Stomach smooth muscle (tissue), 2 donors: ENCODE data around the gene SLC22A7.
A peak's percentile ranks its signal among the peaks of the same experiment; 100 is the strongest.

Experiments used
- H3K27ac ChIP-seq: one replicate; pipeline ENCODE4 v1.7.0; 2013; ENCODE audit warnings: mild to moderate bottlenecking, low read length, inconsistent platforms
- H3K27me3 ChIP-seq, 2 donors: one replicate each; pipeline ENCODE4 v1.7.0; 2013; ENCODE audit warnings: low read length in 2 of 2; ENCODE audit not compliant: insufficient read depth in 2 of 2, control insufficient read depth in 1 of 2
- H3K36me3 ChIP-seq, 2 donors: one replicate each; pipeline ENCODE4 v1.7.0; 2013; ENCODE audit warnings: low read length in 2 of 2; ENCODE audit not compliant: control insufficient read depth in 2 of 2, insufficient read depth in 2 of 2
- H3K4me1 ChIP-seq: one replicate; pipeline ENCODE4 v1.7.0; 2013; ENCODE audit warnings: low read length; ENCODE audit not compliant: control insufficient read depth, insufficient read depth
- H3K4me3 ChIP-seq, 2 donors: one replicate each; pipeline ENCODE4 v1.7.0; 2013; ENCODE audit warnings: low read length in 2 of 2
- H3K9ac ChIP-seq, 2 donors: one replicate each; pipeline ENCODE4 v1.7.0; 2013; ENCODE audit warnings: low read length in 2 of 2, mild to moderate bottlenecking in 1 of 2
- H3K9me3 ChIP-seq, 2 donors: one replicate each; pipeline ENCODE4 v1.7.0; 2013; ENCODE audit warnings: low read length in 2 of 2; ENCODE audit not compliant: control insufficient read depth in 2 of 2
- donor health status: healthy.
- donor health status: Pancreatic carcinoma.

SLC22A7 gene

DNA sequence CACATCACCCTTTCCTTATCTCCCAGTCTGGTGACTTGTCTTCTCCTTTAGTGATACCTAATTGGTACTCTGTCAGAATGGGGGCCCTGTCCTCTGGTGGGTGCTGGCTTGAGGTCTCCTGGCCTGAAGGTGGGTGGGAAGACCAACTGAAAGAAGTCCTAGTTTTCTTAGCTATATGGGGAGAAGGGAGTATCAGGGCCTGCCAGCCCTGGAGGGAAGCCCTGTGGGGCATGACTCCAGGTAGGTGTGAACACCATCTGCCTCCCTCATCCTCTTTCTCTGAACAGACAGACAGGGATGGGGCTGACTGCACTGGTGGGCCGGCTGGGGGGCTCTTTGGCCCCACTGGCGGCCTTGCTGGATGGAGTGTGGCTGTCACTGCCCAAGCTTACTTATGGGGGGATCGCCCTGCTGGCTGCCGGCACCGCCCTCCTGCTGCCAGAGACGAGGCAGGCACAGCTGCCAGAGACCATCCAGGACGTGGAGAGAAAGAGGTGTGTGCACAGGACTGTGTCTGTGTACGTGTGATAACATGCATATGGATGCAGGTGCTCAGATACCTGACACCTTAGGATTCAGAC is 5.8 kb downstream of the SLC22A7 start:
- Histone ChIP-seq H3K9ac (no peak overlapping the region), H3K27ac (no peak overlapping the region), H3K36me3 (no peaks in the 10 kb centered on the region), H3K27me3 (peaks cover 23 to 28% of the 10 kb centered on the region in 2 donors), H3K9me3 (no peaks in the 10 kb centered on the region), H3K4me1 (peaks cover 8% of the 10 kb centered on the region), H3K4me3 (no peak overlapping the region)

DNA sequence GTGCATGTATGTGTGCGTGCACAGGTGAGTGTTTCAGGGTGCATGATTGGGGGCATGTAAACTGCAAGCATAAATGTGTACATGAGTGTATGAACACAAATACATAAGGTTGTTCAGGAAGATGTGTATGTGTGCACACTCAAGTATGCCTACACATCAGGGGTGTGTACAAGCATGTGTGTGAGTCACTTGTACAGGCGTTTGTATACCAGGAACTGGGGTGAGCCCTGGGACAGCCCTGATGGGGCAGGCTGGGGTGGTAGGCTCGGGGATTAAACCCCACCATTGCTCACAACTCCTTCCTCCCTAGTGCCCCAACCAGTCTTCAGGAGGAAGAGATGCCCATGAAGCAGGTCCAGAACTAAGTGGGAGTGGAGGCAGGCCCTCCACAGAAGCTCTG is 6.3 kb downstream of the SLC22A7 start:
- Histone ChIP-seq H3K27me3 (peaks cover 20 to 29% of the 10 kb centered on the region in 2 donors), H3K4me3 (no peak overlapping the region), H3K9me3 (no peaks in the 10 kb centered on the region), H3K4me1 (peaks cover 8% of the 10 kb centered on the region), H3K27ac (no peak overlapping the region), H3K9ac (no peak overlapping the region), H3K36me3 (no peaks in the 10 kb centered on the region)

DNA sequence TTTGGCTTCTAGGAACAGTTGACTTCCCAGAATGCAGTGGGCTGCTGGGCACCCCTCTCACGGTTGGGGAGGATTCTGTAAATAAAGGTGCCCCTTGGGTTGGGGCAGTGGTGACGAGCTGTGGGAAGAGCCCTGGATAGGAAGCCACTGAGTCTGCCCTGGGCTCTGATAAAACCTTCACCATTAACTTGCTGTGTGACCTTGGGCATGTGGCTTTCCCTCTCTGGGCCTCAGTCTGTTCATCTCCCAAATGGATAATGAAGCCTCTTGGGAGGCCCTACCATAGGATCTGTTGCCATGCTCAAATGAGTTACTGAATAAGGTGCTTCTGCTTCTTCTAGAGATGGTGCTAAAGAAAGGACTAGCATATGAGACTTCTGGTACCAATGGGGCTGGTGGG is 6.8 kb downstream of the SLC22A7 start:
- Histone ChIP-seq H3K4me3 (no peak overlapping the region), H3K4me1 (peaks cover 8% of the 10 kb centered on the region), H3K9ac (no peak overlapping the region), H3K9me3 (no peaks in the 10 kb centered on the region), H3K27me3 (peaks cover 16 to 25% of the 10 kb centered on the region in 2 donors), H3K27ac (no peak overlapping the region), H3K36me3 (no peaks in the 10 kb centered on the region)

DNA sequence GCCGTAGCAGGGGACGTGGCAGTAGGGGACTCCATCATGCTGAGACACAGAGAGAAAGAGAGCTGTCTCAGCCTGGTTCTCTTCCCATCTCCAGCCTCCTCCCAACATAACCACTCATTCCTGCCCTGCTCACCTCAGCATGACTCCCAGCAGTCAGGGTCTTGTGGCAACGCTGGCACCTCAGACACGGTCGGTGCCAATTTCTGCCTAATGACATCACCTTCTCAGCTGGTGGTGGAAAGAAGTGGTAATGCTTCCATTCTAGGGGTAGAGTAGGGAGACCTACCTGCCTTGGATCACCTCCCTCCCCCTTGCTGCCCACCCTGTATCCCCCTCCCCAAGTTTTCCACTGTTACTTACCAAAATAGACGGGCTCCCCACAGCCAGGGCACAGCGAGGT is 8.0 kb downstream of the SLC22A7 start:
- Histone ChIP-seq H3K9me3 (no peaks in the 10 kb centered on the region), H3K27ac (no peak overlapping the region), H3K27me3 (peaks cover 13 to 23% of the 10 kb centered on the region in 2 donors), H3K4me3 (no peak overlapping the region), H3K36me3 (no peaks in the 10 kb centered on the region), H3K4me1 (peaks cover 8% of the 10 kb centered on the region), H3K9ac (no peak overlapping the region)

DNA sequence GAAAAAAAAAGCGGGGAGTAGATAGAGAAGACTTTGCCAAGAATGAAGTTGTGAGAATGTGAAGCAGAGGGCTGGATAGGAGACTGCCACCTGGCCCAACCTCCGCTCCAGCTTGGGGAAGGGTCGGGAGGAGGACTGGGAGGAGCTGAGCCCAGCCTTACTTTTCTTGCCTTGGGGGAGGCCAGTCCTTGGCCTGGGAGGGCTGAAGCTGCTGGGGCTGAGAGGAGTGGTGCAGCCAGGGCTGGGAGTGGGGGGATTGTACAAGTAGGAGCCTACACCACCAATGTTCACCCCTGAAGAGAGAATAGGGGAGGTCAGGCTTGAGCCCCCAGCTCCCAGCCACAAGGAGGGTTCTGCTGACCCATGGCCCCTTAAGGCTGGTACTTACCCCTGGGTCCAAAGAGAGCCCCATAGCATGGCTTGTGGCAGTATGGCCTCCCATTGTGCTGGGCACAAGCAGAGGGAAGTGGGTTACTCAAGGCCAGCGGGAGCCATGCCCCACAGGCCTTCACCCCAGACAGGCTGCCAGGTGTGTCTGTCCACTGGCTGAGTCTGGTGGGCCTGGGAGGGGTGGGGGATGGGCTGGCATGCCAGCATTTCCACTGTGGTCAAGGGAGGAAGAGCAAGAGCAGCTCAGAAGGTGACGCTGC is 9.5 kb downstream of the SLC22A7 start:
- Histone ChIP-seq H3K9me3 (no peaks in the 10 kb centered on the region), H3K36me3 (no peaks in the 10 kb centered on the region), H3K9ac (no peak overlapping the region), H3K27me3 (peaks cover 13 to 18% of the 10 kb centered on the region in 2 donors), H3K4me1 (peaks cover 8% of the 10 kb centered on the region), H3K27ac (no peak overlapping the region), H3K4me3 (no peak overlapping the region)

DNA sequence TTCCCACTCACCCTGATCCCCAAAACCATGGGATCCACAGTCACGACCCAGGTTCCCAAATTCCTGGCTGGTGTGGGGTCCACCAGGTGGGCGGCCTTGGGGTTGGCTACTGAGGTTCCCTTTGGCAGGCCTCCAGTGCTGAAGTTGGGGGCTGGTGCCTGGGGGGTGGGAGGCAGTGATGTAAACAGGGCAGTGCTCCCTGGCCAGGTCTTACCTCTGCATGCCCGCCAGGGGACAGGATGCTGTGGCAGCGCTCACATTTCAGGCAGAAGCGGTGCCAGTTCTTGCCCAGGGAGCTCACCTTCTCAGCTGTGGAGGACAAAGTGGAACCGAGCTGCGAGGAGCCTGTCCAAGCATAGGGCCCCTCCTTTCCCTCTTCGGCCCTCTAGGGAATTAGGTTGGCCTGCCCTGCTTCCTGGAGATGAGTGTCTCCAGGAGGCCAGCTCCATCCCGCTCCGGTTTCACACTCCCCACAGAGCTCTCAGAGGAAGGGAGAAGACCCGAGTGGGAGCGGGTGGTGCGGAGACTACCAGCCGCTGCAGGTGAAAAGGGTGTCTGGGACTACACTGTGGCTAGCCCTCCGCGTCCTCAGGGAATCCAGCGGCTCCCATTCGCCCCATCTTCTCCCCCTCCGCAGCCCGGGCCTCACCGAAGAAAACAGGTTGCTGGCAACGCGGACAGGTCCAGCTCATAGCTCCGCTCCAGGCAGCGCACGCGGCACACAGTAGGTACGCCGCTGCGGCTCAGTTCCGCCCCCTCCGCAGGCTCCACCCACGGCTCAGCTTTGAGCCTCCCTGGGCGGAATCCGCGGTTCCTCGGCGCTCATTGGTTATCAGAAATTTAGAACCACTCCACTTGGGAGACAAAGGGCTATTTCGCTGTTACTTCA is 10.3 kb downstream of the SLC22A7 start, which contains the start of gene CRIP3:
TSS of gene CRIP3 (minus strand) at position 726 of the 889 bp plus-strand sequence. CDS start at position 692, 34 bp downstream.
- H3K27me3 ChIP-seq, result peaks cover 13 to 18% of the 10 kb centered on the region in 2 donors
- H3K4me3 ChIP-seq, result peak within 1 kb of the TSS; percentile 32 to 68
- no peaks in the 10 kb centered on the region for H3K9me3 ChIP-seq
- no peaks in the 10 kb centered on the region for H3K36me3 ChIP-seq
- no peak within 1 kb of the TSS for H3K9ac ChIP-seq
- H3K4me1 ChIP-seq, result peaks cover 8% of the 10 kb centered on the region
- H3K27ac ChIP-seq, result no peak within 1 kb of the TSS

DNA sequence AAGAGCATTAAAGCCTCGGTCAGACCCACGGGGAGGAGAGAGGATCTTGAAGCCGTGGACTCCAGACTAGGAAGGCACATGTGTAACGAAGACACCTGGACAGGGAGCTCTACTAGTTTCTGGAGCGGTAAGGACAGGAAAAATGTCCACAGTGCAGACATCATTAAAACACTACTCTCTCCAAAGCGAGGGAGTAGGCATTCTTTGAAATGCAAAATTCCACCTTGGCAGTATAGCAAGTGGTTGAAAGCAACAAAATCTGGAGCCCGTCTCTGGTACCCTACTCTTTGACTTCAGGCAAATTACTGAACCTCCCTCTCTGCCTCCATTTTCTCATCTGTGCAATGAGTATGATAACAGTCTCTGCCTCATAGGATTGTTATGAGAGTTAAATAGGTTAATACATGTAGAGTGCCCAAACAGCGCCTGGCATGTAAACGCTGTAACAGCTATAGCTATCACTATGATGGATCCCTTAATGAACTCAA is 11.0 kb downstream of the SLC22A7 start:
- H3K9me3 ChIP-seq, result no peaks in the 10 kb centered on the region
- peaks cover 13 to 16% of the 10 kb centered on the region in 2 donors for H3K27me3 ChIP-seq
- H3K36me3 ChIP-seq, result no peaks in the 10 kb centered on the region
- no peak overlapping the region for H3K9ac ChIP-seq
- peak overlapping the region; percentile 32 to 68 for H3K4me3 ChIP-seq
- peaks cover 8% of the 10 kb centered on the region for H3K4me1 ChIP-seq
- H3K27ac ChIP-seq, result no peak overlapping the region

DNA sequence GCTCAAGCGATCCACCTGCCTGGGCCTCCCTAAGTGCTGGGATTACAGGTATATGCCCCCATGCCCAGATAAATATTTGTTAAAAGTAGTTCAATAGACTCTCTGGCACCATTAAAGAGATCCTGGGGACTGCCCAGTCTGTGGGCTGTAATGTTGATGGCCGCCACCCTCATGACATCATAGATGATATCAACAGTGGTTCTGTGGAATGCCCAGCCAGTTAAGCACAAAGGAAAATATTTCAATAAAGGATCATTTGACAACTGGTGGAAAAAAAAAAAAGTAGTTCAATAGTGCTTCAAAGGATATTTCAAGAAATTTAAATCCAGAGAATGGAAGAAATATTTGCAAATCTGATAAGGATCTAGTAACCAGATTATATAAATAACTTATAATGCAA is 12.1 kb downstream of the SLC22A7 start:
- Histone ChIP-seq H3K9ac (no peak overlapping the region), H3K4me1 (peaks cover 8% of the 10 kb centered on the region), H3K9me3 (no peaks in the 10 kb centered on the region), H3K4me3 (no peak overlapping the region), H3K27ac (no peak overlapping the region), H3K27me3 (peaks cover 13 to 16% of the 10 kb centered on the region in 2 donors), H3K36me3 (no peaks in the 10 kb centered on the region)

DNA sequence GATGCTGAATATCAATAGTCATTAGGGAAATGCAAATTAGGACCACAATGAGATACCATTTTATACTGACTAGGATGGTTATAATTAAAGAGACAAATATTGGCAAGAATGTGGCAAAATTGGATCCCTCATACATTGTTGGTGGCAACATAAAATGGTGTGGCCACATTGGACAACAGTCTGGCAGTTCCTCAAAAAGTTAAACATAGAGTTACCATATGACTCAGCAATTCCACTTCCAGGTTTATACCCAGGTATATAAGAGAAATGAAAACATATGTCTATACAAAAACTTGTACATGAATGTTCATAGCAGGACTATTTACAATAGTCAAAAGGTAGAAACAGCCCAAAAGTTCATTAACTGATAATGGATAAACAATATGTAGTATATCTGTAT is 12.6 kb downstream of the SLC22A7 start:
- H3K9me3 ChIP-seq, result no peaks in the 10 kb centered on the region

DNA sequence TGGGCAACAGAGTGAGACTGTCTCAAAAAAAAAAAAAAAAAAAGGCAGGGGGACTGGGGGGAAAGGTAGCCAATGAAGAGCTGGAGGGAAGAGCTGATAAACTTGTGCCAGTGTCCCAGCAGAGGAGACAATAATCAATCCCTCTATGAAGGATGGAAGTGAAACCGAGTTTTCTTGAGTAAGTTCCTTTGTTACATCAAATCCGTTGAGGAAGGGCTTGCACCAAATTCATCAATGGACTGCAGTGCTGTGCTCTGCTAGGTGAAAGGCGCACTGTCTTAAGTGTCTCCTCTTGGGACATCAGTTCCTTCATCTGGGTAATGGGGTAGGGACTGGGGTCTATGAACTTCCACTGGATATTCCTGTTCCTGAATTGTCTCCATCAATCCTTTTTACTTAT is 13.6 kb downstream of the SLC22A7 start:
- Histone ChIP-seq H3K9ac (no peak overlapping the region), H3K4me3 (no peak overlapping the region), H3K27ac (no peak overlapping the region), H3K36me3 (no peaks in the 10 kb centered on the region), H3K27me3 (peaks cover 8 to 10% of the 10 kb centered on the region in 2 donors), H3K4me1 (peaks cover 8% of the 10 kb centered on the region), H3K9me3 (no peaks in the 10 kb centered on the region)

More for the DNA sequence above, 12.6 kb downstream of the SLC22A7 start:
- no peak overlapping the region for H3K4me3 ChIP-seq
- no peak overlapping the region for H3K27ac ChIP-seq
- no peaks in the 10 kb centered on the region for H3K36me3 ChIP-seq
- H3K27me3 ChIP-seq, result peaks cover 13 to 16% of the 10 kb centered on the region in 2 donors
- H3K4me1 ChIP-seq, result peaks cover 8% of the 10 kb centered on the region
- H3K9ac ChIP-seq, result no peak overlapping the region
